ENCODE measurements around the gene DPP6.

GRCh38 chr7:154253810-154254209, 201.6 kb downstream of the DPP6 start:
- TF ChIP-seq, protein P1, sequence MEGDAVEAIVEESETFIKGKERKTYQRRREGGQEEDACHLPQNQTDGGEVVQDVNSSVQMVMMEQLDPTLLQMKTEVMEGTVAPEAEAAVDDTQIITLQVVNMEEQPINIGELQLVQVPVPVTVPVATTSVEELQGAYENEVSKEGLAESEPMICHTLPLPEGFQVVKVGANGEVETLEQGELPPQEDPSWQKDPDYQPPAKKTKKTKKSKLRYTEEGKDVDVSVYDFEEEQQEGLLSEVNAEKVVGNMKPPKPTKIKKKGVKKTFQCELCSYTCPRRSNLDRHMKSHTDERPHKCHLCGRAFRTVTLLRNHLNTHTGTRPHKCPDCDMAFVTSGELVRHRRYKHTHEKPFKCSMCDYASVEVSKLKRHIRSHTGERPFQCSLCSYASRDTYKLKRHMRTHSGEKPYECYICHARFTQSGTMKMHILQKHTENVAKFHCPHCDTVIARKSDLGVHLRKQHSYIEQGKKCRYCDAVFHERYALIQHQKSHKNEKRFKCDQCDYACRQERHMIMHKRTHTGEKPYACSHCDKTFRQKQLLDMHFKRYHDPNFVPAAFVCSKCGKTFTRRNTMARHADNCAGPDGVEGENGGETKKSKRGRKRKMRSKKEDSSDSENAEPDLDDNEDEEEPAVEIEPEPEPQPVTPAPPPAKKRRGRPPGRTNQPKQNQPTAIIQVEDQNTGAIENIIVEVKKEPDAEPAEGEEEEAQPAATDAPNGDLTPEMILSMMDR (IDR thresholded peaks at IDR 0.05) = no peak
- TF ChIP-seq, protein P2, sequence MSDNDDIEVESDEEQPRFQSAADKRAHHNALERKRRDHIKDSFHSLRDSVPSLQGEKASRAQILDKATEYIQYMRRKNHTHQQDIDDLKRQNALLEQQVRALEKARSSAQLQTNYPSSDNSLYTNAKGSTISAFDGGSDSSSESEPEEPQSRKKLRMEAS (IDR thresholded peaks at IDR 0.05) = no peak
- TF ChIP-seq, protein P3, sequence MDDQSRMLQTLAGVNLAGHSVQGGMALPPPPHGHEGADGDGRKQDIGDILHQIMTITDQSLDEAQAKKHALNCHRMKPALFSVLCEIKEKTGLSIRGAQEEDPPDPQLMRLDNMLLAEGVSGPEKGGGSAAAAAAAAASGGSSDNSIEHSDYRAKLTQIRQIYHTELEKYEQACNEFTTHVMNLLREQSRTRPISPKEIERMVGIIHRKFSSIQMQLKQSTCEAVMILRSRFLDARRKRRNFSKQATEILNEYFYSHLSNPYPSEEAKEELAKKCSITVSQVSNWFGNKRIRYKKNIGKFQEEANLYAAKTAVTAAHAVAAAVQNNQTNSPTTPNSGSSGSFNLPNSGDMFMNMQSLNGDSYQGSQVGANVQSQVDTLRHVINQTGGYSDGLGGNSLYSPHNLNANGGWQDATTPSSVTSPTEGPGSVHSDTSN (IDR thresholded peaks at IDR 0.05) = no peak
- TF ChIP-seq ZC3H11A (IDR thresholded peaks at IDR 0.05) = no peak
